ENCODE data around the gene MAP10. TPM values are rescaled to one million over a fixed set of nuclear protein-coding genes. Genes with fewer than 3 reads are reported as not detected.

MAP10 gene
- total and polyA plus RNA-seq, 10 of the 15 experiments (the other 5 are each of a cell fraction or from before 2014, with no cell fraction given) = 0.85 to 5.0 (median 4.3) TPM

DNA sequence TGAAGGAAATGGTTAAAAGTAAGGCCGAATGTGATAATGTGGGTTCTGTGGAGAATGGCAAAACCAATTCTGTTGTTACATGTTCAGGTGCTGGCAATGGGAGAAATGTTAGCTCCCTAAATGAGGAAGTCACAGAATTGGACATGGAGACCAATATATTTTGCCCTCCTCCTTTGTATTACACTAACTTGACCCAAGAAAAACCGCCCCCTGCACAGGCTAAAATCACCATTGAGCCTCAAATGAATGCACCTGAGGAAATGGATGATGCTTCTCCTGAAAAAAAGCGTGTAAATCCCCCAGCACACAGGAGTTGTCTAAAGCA, 932 bp downstream of the MAP10 start:
- DNase-seq (ENCODE audit: low read depth, low spot score) (no peak), ATAC-seq (peak; percentile 8), FAIRE-seq (no peak)
- H3K4me2 ChIP-seq (ENCODE audit: control insufficient read depth, insufficient read depth) = peak overlapping the region; percentile 70
- ChIA-PET POLR2A (no interaction called here), SMC1A (ENCODE audit: uncharacterized antibody, unreplicated experiment) (no interaction called here), CTCF (no interaction called here), RAD21 (ENCODE audit: unreplicated experiment) (no interaction called here)
- peaks cover 11% of the 10 kb centered on the region for H3K4me1 ChIP-seq (ENCODE audit: control insufficient read depth, insufficient read depth, low read length)
- H3K27me3 ChIP-seq (replicated peaks in 1 of 2; ENCODE audit: control insufficient read depth in 2 of 2, insufficient read depth in 2 of 2, low read length in 1 of 2) = no peaks in the 10 kb centered on the region
- WGBS (ENCODE audit: insufficient coverage, insufficient replicate concordance, low lambda C conversion rate, missing lambda C conversion rate) = 8% methylated on average over 3 of the region's 3 CpGs
- no peaks in the 10 kb centered on the region for H4K20me1 ChIP-seq (ENCODE audit: control insufficient read depth, insufficient read depth)
- BruUV-seq (replicated peaks) = TSS peak; percentile 68
- intact Hi-C loops (cut with micrococcal nuclease; ENCODE audit: unreplicated experiment) (loop anchor here (5.0 kb wide), 1 partner anchor 146 kb away; the partner anchor contains the start of gene NTPCR), in situ Hi-C loops (cut with MboI) (no loop called here)
- peak overlapping the region; percentile 79 for H3K9ac ChIP-seq (ENCODE audit: control insufficient read depth, insufficient read depth, low read length)
- peak overlapping the region; percentile 74 for H3K27ac ChIP-seq (ENCODE audit: control insufficient read depth, insufficient read depth)
- H2AFZ ChIP-seq (ENCODE audit: control insufficient read depth, low read depth, low read length) = peak overlapping the region; percentile 93
- H3K79me2 ChIP-seq (ENCODE audit: control insufficient read depth, insufficient read depth, low read length) = peaks cover 4% of the 10 kb centered on the region; the same call in 1 of the 2 replicates
- H3K9me3 ChIP-seq (replicated peaks; ENCODE audit: control insufficient read depth, insufficient read depth, low read length) = no peaks in the 10 kb centered on the region
- peak overlapping the region; percentile 85 for H3K4me3 ChIP-seq
- no peaks in the 10 kb centered on the region for H3K36me3 ChIP-seq (ENCODE audit: control insufficient read depth in 2 of 2, insufficient read depth in 2 of 2, low read length in 1 of 2)
- TF ChIP-seq SPI1 (IDR thresholded peaks at IDR 0.05; ENCODE audit: borderline replicate concordance, insufficient read depth, low read depth, low read length) (peak; percentile 71; the same call in 1 of the 2 replicates), IRF4 (IDR thresholded peaks at IDR 0.05; ENCODE audit: low read depth, low read length) (no peak)

DNA sequence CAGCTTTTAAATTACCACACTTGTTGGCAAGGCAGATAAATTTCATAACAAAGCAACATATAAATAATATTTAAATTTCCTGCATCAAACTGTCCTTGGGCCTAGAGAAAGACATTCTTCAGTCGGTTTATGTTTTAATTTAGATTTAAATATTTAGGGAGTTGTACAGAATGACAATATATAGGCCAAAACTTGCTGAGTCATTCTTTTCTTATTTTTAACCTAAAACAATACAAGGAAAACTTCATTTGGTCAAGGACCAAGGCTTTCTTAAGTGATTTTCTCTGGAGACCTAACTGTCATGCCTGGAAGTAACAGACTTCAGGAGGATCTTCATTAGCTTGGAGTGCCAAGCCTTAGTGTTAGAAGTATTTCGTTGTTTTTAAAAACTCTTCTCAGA, 5.6 kb downstream of the MAP10 start:
- ChIA-PET CTCF (interaction anchor here (1.3 kb wide), 1 partner anchor 18 kb away, joined by 4 read pairs; no protein-coding TSS in a partner anchor), SMC1A (ENCODE audit: uncharacterized antibody, unreplicated experiment) (no interaction called here), RAD21 (ENCODE audit: unreplicated experiment) (no interaction called here), POLR2A (no interaction called here)
- no peaks in the 10 kb centered on the region for H3K36me3 ChIP-seq (ENCODE audit: control insufficient read depth in 2 of 2, insufficient read depth in 2 of 2, low read length in 1 of 2)
- no peak overlapping the region for H2AFZ ChIP-seq (ENCODE audit: control insufficient read depth, low read depth, low read length)
- H3K4me2 ChIP-seq (ENCODE audit: control insufficient read depth, insufficient read depth) = no peak overlapping the region
- no peaks in the 10 kb centered on the region; the same call in 1 of the 2 replicates for H3K79me2 ChIP-seq (ENCODE audit: control insufficient read depth, insufficient read depth, low read length)
- no peak for TF ChIP-seq NR2C2 (IDR thresholded peaks at IDR 0.05; ENCODE audit: borderline replicate concordance, control insufficient read depth, insufficient read length, low read depth)
- no peak for TF ChIP-seq CREM (IDR thresholded peaks at IDR 0.05; ENCODE audit: low read depth)
- no peak for TF ChIP-seq BACH1 (IDR thresholded peaks at IDR 0.05; ENCODE audit: borderline replicate concordance)
- TF ChIP-seq ETV6 (conservative IDR thresholded peaks at IDR 0.05 in 1 of 2, IDR thresholded peaks at IDR 0.05 in 1 of 2; ENCODE audit: borderline replicate concordance in 1 of 2, low read depth in 1 of 2) = no peak
- no peak for TF ChIP-seq JUND (IDR thresholded peaks at IDR 0.05; ENCODE audit: low read depth, low read length)
- TF ChIP-seq PML (IDR thresholded peaks at IDR 0.05; ENCODE audit: low read length) = no peak
- TF ChIP-seq BCL11A (IDR thresholded peaks at IDR 0.05; ENCODE audit: low read depth, low read length) = no peak
- no peak for TF ChIP-seq POU2F2 (IDR thresholded peaks at IDR 0.05; ENCODE audit: borderline replicate concordance, low read depth, low read length)
- TF ChIP-seq, protein P1, sequence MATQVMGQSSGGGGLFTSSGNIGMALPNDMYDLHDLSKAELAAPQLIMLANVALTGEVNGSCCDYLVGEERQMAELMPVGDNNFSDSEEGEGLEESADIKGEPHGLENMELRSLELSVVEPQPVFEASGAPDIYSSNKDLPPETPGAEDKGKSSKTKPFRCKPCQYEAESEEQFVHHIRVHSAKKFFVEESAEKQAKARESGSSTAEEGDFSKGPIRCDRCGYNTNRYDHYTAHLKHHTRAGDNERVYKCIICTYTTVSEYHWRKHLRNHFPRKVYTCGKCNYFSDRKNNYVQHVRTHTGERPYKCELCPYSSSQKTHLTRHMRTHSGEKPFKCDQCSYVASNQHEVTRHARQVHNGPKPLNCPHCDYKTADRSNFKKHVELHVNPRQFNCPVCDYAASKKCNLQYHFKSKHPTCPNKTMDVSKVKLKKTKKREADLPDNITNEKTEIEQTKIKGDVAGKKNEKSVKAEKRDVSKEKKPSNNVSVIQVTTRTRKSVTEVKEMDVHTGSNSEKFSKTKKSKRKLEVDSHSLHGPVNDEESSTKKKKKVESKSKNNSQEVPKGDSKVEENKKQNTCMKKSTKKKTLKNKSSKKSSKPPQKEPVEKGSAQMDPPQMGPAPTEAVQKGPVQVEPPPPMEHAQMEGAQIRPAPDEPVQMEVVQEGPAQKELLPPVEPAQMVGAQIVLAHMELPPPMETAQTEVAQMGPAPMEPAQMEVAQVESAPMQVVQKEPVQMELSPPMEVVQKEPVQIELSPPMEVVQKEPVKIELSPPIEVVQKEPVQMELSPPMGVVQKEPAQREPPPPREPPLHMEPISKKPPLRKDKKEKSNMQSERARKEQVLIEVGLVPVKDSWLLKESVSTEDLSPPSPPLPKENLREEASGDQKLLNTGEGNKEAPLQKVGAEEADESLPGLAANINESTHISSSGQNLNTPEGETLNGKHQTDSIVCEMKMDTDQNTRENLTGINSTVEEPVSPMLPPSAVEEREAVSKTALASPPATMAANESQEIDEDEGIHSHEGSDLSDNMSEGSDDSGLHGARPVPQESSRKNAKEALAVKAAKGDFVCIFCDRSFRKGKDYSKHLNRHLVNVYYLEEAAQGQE (IDR thresholded peaks at IDR 0.05; ENCODE audit: low read depth, low read length) = no peak
- TF ChIP-seq ZNF217 (IDR thresholded peaks at IDR 0.05) = no peak
- no peak for TF ChIP-seq CREB1 (IDR thresholded peaks at IDR 0.05; ENCODE audit: low read depth)
- TF ChIP-seq ZNF207 (IDR thresholded peaks at IDR 0.05; ENCODE audit: borderline replicate concordance) = no peak
- no peak for TF ChIP-seq CHD2 (IDR thresholded peaks at IDR 0.05; ENCODE audit: borderline replicate concordance, low read depth, low read length)
- in situ Hi-C loops (cut with MboI) (no loop called here), intact Hi-C loops (cut with micrococcal nuclease; ENCODE audit: unreplicated experiment) (no loop called here)
- no TSS peak for BruUV-seq (replicated peaks)
- H3K9me3 ChIP-seq (replicated peaks; ENCODE audit: control insufficient read depth, insufficient read depth, low read length) = no peaks in the 10 kb centered on the region
- H4K20me1 ChIP-seq (ENCODE audit: control insufficient read depth, insufficient read depth) = no peaks in the 10 kb centered on the region
- no peaks in the 10 kb centered on the region for H3K27me3 ChIP-seq (replicated peaks in 1 of 2; ENCODE audit: control insufficient read depth in 2 of 2, insufficient read depth in 2 of 2, low read length in 1 of 2)
- H3K4me3 ChIP-seq = no peak overlapping the region
- 98% methylated on average over 2 of the region's 2 CpGs for WGBS (ENCODE audit: insufficient coverage, insufficient replicate concordance, low lambda C conversion rate, missing lambda C conversion rate)
- FAIRE-seq (no peak), DNase-seq (ENCODE audit: low read depth, low spot score) (no peak), ATAC-seq (no peak)
- H3K9ac ChIP-seq (ENCODE audit: control insufficient read depth, insufficient read depth, low read length) = no peak overlapping the region
- peaks cover 11% of the 10 kb centered on the region for H3K4me1 ChIP-seq (ENCODE audit: control insufficient read depth, insufficient read depth, low read length)
- H3K27ac ChIP-seq (ENCODE audit: control insufficient read depth, insufficient read depth) = no peak overlapping the region

Data from GM12878 (cell line).